ENCODE data around the gene ADARB2.

Gene ADARB2

DNA sequence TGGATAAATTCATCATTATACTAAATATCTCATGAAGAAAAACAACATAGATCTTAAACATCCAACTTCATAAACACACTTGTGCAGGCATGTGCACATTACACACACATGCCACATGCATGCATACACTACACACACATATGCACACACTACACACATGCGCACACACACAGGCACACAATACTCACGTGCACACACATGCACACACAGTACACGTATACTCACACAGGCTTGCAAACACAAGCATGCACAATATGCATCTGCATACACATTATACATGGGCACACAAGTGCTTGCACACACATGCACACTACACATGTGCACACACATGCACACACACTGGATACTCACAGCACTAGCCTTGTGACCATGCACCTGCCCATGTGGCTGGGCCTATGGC is 105.2 kb downstream of the ADARB2 start:
- ATAC-seq (ENCODE audit: low read depth), result no peak
- Histone ChIP-seq H3K27me3 (ENCODE audit: insufficient read depth, poor library complexity, severe bottlenecking) (peaks cover under 1% of the 10 kb centered on the region), H3K4me1 (ENCODE audit: insufficient read depth, poor library complexity, severe bottlenecking) (no peaks in the 10 kb centered on the region), H3K27ac (ENCODE audit: poor library complexity, severe bottlenecking) (no peak overlapping the region), H3K4me3 (ENCODE audit: severe bottlenecking) (no peak overlapping the region), H3K9me3 (ENCODE audit: severe bottlenecking) (no peaks in the 10 kb centered on the region), H3K36me3 (ENCODE audit: low read depth) (no peaks in the 10 kb centered on the region)
- TF ChIP-seq, protein P1, sequence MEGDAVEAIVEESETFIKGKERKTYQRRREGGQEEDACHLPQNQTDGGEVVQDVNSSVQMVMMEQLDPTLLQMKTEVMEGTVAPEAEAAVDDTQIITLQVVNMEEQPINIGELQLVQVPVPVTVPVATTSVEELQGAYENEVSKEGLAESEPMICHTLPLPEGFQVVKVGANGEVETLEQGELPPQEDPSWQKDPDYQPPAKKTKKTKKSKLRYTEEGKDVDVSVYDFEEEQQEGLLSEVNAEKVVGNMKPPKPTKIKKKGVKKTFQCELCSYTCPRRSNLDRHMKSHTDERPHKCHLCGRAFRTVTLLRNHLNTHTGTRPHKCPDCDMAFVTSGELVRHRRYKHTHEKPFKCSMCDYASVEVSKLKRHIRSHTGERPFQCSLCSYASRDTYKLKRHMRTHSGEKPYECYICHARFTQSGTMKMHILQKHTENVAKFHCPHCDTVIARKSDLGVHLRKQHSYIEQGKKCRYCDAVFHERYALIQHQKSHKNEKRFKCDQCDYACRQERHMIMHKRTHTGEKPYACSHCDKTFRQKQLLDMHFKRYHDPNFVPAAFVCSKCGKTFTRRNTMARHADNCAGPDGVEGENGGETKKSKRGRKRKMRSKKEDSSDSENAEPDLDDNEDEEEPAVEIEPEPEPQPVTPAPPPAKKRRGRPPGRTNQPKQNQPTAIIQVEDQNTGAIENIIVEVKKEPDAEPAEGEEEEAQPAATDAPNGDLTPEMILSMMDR (IDR thresholded peaks at IDR 0.05; ENCODE audit: poor library complexity, severe bottlenecking), result no peak
- DNase-seq (ENCODE audit: low spot score), result no peak

DNA sequence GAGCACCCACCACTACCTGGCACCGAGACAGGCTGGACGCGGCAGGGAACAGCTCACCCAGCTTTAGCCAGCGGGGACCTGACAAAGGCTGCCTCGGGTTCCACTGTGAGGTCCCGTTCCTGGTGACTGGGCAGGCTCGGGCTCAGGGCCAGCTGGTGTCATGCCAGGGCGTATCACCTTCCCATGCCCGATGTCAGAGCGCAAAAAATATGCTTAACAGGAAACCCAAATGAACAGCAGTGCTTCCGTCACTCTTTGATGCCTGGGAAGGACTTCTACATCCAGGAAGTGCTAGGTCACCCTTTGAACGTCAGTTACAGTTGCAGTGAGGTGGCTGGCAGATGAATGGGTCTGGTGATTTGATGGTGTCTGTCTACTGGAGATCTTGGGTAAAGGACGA is 106.0 kb downstream of the ADARB2 start:
- Histone ChIP-seq H3K9me3 (ENCODE audit: severe bottlenecking) (no peaks in the 10 kb centered on the region), H3K27ac (ENCODE audit: poor library complexity, severe bottlenecking) (no peak overlapping the region), H3K4me3 (ENCODE audit: severe bottlenecking) (no peak overlapping the region), H3K36me3 (ENCODE audit: low read depth) (no peaks in the 10 kb centered on the region), H3K4me1 (ENCODE audit: insufficient read depth, poor library complexity, severe bottlenecking) (no peaks in the 10 kb centered on the region), H3K27me3 (ENCODE audit: insufficient read depth, poor library complexity, severe bottlenecking) (no peaks in the 10 kb centered on the region)
- ATAC-seq (ENCODE audit: low read depth) (no peak), DNase-seq (ENCODE audit: low spot score) (no peak)
- TF ChIP-seq, protein P1 (IDR thresholded peaks at IDR 0.05; ENCODE audit: poor library complexity, severe bottlenecking), result no peak

DNA sequence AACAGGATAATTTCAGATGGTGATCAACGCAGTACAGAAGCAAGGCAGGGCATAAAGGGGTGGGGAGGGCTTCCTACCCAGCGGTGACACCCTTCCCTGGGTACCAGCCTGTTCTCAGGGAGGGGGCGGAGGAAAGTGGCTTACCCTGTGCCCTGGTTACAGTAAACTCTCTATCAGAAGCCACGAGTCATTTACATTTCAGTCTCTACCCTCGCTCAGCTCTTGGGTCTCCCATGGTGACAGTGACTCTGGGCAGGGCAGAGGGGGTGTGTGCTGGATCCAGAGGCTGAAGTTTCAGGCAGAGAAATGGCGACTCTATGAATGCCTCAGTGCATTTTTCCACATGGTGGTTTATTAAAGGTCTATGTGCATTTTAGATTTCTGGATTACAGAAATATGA is 107.0 kb downstream of the ADARB2 start:
- H3K4me1 ChIP-seq (ENCODE audit: insufficient read depth, poor library complexity, severe bottlenecking), result no peaks in the 10 kb centered on the region
- no peaks in the 10 kb centered on the region for H3K9me3 ChIP-seq (ENCODE audit: severe bottlenecking)
- no peaks in the 10 kb centered on the region for H3K27me3 ChIP-seq (ENCODE audit: insufficient read depth, poor library complexity, severe bottlenecking)
- ATAC-seq (ENCODE audit: low read depth) (no peak), DNase-seq (ENCODE audit: low spot score) (no peak)
- no peak overlapping the region for H3K27ac ChIP-seq (ENCODE audit: poor library complexity, severe bottlenecking)
- TF ChIP-seq, protein P1 (IDR thresholded peaks at IDR 0.05; ENCODE audit: poor library complexity, severe bottlenecking), result no peak
- H3K4me3 ChIP-seq (ENCODE audit: severe bottlenecking), result no peak overlapping the region
- no peaks in the 10 kb centered on the region for H3K36me3 ChIP-seq (ENCODE audit: low read depth)

DNA sequence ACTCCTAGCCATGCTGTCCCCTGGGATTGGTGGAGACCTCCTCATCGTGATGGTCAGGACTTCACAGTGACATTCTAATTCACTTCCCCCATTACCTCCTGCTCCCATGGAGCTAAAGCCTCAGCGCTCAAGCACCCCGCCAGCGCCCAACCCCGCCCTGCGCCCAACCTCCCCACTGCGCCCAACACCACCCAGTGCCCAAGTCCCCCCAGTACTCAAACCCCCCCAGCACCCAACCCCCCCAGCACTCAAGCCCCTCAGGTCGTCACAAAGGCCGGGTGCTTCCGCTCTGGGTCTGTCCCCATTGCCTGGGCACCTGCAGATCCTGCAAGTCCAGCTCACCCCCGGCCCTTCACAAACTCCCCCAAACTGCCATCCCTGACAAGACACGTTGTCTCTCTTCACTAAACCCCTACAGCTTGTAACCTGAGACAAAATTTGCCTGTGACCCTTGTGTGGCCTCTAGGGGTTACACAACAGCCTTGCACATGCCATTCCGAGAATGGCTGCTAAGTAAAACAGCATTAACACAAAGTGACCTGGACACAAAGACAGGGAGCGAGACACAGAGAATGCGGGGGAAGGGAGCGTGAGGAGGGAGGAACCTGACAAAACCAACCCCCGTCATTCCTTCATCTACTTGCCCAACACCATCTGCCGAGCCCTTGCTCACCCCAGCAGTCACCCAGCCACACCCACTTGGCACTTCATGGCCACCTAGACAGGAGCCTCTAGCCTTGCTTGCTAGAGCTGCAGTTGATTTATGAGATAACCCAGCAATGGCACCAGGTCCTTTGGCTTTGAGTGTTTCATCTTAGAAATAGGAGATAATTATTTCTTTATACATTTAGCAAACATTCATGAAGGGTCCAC is 107.8 kb downstream of the ADARB2 start:
- no peak for DNase-seq (ENCODE audit: low spot score)
- Histone ChIP-seq H3K36me3 (ENCODE audit: low read depth) (no peaks in the 10 kb centered on the region), H3K4me1 (ENCODE audit: insufficient read depth, poor library complexity, severe bottlenecking) (no peaks in the 10 kb centered on the region), H3K4me3 (ENCODE audit: severe bottlenecking) (no peak overlapping the region), H3K27ac (ENCODE audit: poor library complexity, severe bottlenecking) (no peak overlapping the region), H3K9me3 (ENCODE audit: severe bottlenecking) (no peaks in the 10 kb centered on the region), H3K27me3 (ENCODE audit: insufficient read depth, poor library complexity, severe bottlenecking) (no peaks in the 10 kb centered on the region)
- no peak for ATAC-seq (ENCODE audit: low read depth)
- TF ChIP-seq, protein P1 (IDR thresholded peaks at IDR 0.05; ENCODE audit: poor library complexity, severe bottlenecking), result no peak

DNA sequence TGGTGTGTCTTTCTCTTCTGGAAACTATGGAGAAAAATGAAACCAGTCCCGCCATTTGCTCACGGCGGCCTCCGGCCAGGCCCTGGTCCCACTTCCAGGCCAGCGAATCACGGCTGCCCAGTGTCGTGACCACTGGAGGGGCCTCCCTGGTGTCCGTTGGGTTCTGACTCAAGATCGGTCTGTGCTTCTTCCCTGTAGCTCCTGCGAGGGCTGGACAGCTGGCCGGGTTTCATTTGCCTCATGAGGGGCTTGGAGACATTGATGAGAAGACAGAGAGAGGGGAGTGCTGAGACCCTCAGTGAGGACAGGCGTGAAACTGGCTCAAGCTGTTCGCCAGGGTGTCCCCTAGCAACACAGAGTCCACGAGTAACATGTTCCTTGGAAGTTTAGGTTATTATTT is 108.6 kb downstream of the ADARB2 start:
- TF ChIP-seq, protein P1 (IDR thresholded peaks at IDR 0.05; ENCODE audit: poor library complexity, severe bottlenecking), result no peak
- no peaks in the 10 kb centered on the region for H3K36me3 ChIP-seq (ENCODE audit: low read depth)
- H3K27me3 ChIP-seq (ENCODE audit: insufficient read depth, poor library complexity, severe bottlenecking), result no peaks in the 10 kb centered on the region
- H3K27ac ChIP-seq (ENCODE audit: poor library complexity, severe bottlenecking), result no peak overlapping the region
- ATAC-seq (ENCODE audit: low read depth), result no peak
- no peak overlapping the region for H3K4me3 ChIP-seq (ENCODE audit: severe bottlenecking)
- H3K4me1 ChIP-seq (ENCODE audit: insufficient read depth, poor library complexity, severe bottlenecking), result no peaks in the 10 kb centered on the region
- no peak for DNase-seq (ENCODE audit: low spot score)
- H3K9me3 ChIP-seq (ENCODE audit: severe bottlenecking), result no peaks in the 10 kb centered on the region

Data from RWPE2 (cell line).